Measurements from ENCODE around the gene DGKQ. TPM values are rescaled to one million over a fixed set of nuclear protein-coding genes. Genes with fewer than 3 reads are reported as not detected.

DGKQ gene
- total RNA-seq, 1 donor from 2014 or later: 15.4 TPM

DNA sequence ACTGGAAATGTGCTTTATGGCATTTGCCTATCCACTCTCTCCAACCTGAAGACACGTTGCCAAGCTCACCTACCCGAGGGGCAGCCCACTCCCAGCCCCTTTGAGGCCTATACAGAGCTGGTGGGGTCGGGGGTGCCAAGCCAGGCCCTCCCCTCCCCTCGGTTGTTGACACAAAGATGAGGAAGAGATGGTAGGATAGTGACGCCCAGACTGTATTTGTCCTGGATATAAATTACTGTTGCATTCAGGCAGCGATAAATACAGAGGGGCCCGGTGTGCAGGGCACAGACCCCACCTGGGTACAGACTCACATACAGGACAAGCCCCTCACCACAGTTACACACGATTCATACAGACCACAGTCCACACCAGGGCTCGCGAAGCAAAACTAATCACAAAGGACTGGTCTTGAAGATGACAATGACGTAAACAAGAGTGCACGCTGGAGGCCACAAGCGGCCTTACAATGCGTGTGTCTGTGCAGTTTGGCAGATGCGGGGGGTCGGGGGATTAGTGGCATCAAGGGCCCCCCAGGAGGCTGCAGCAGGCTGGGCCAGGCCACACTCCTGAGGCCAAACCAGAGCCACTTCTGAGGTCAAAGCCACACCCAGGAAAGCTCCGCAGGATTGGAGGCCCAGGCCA is 14.6 kb downstream of the DGKQ start:
- Mint-ChIP-seq H3K27me3 (ENCODE audit: low read depth) (no peaks in the 10 kb centered on the region), H3K4me1 (ENCODE audit: low read depth) (no peaks in the 10 kb centered on the region), H3K27ac (ENCODE audit: unreplicated experiment) (peak overlapping the region; percentile 36), H3K9me3 (ENCODE audit: low read depth) (no peaks in the 10 kb centered on the region), H3K36me3 (ENCODE audit: low read depth) (peaks cover 11% of the 10 kb centered on the region), H3K4me3 (ENCODE audit: unreplicated experiment) (no peak overlapping the region)
- peak; percentile 68 for DNase-seq (ENCODE audit: low spot score)
- TF ChIP-seq, protein P1, sequence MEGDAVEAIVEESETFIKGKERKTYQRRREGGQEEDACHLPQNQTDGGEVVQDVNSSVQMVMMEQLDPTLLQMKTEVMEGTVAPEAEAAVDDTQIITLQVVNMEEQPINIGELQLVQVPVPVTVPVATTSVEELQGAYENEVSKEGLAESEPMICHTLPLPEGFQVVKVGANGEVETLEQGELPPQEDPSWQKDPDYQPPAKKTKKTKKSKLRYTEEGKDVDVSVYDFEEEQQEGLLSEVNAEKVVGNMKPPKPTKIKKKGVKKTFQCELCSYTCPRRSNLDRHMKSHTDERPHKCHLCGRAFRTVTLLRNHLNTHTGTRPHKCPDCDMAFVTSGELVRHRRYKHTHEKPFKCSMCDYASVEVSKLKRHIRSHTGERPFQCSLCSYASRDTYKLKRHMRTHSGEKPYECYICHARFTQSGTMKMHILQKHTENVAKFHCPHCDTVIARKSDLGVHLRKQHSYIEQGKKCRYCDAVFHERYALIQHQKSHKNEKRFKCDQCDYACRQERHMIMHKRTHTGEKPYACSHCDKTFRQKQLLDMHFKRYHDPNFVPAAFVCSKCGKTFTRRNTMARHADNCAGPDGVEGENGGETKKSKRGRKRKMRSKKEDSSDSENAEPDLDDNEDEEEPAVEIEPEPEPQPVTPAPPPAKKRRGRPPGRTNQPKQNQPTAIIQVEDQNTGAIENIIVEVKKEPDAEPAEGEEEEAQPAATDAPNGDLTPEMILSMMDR (IDR thresholded peaks at IDR 0.05): no peak

DNA sequence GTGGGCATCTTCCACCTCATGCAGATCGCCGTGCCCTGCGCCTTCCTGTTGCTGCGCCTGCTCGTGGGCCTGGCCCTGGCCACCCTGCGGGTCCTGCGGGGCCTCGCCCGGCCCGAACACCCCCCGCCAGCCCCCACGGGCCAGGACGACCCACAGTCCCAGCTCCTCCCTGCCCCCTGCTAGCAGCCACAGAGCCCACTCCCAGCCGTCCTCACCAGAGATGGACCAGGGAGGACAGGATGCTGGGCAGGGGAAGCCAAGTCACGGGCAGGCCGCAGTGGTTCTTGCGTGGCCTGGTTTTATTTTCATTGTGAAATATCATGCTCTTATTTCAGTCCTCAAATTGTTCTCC is 15.1 kb downstream of the DGKQ start:
- no peak overlapping the region for H3K4me3 Mint-ChIP-seq (ENCODE audit: unreplicated experiment)
- no peaks in the 10 kb centered on the region for H3K4me1 Mint-ChIP-seq (ENCODE audit: low read depth)
- TF ChIP-seq, protein P1 (IDR thresholded peaks at IDR 0.05): no peak
- H3K27me3 Mint-ChIP-seq (ENCODE audit: low read depth): no peaks in the 10 kb centered on the region
- no peaks in the 10 kb centered on the region for H3K9me3 Mint-ChIP-seq (ENCODE audit: low read depth)
- no peak for DNase-seq (ENCODE audit: low spot score)
- H3K27ac Mint-ChIP-seq (ENCODE audit: unreplicated experiment): peak overlapping the region; percentile 36
- H3K36me3 Mint-ChIP-seq (ENCODE audit: low read depth): peaks cover 11% of the 10 kb centered on the region

DNA sequence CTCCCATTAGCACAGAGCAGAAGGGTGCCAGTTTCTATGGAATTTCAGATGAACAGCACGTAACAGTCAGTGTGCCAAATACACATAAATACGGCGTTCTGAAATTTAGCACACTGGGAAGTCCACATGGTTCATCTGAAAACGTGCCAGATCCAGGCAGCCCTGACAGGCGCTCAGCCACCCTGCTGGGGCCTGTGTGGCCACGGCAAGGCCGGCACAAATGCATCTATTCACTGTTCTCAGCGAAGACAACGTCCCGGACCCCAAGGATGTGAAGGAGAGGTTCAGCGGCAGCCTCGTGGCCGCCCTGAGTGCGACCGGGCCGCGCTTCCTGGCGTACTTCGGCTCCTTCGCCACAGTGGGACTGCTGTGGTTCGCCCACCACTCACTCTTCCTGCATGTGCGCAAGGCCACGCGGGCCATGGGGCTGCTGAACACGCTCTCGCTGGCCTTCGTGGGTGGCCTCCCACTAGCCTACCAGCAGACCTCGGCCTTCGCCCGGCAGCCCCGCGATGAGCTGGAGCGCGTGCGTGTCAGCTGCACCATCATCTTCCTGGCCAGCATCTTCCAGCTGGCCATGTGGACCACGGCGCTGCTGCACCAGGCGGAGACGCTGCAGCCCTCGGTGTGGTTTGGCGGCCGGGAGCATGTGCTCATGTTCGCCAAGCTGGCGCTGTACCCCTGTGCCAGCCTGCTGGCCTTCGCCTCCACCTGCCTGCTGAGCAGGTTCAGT is 15.6 kb downstream of the DGKQ start:
- DNase-seq (ENCODE audit: low spot score): peak; percentile 87
- Mint-ChIP-seq H3K4me3 (ENCODE audit: unreplicated experiment) (no peak overlapping the region), H3K27ac (ENCODE audit: unreplicated experiment) (no peak overlapping the region), H3K4me1 (ENCODE audit: low read depth) (no peaks in the 10 kb centered on the region), H3K36me3 (ENCODE audit: low read depth) (peaks cover 11% of the 10 kb centered on the region), H3K27me3 (ENCODE audit: low read depth) (no peaks in the 10 kb centered on the region), H3K9me3 (ENCODE audit: low read depth) (no peaks in the 10 kb centered on the region)
- TF ChIP-seq, protein P1 (IDR thresholded peaks at IDR 0.05): no peak

DNA sequence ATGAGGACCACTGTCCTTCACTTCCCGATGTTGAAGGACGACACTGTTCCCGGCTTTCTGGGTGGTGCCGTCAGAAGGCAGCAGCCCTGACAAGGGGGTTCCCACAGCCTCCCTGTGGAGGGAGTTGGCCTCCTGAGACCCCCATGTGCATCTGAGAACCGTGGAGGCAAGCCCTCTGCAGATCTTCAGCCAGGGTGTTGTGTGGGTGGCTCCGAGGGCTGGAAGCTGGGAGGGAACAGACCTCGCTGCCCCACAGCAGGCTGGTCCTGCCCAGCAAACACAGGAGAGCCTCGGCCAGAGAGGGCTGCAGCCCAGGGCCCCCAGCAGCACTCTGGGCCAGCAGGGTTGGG is 16.2 kb downstream of the DGKQ start:
- Mint-ChIP-seq H3K4me3 (ENCODE audit: unreplicated experiment) (no peak overlapping the region), H3K9me3 (ENCODE audit: low read depth) (no peaks in the 10 kb centered on the region)

DNA sequence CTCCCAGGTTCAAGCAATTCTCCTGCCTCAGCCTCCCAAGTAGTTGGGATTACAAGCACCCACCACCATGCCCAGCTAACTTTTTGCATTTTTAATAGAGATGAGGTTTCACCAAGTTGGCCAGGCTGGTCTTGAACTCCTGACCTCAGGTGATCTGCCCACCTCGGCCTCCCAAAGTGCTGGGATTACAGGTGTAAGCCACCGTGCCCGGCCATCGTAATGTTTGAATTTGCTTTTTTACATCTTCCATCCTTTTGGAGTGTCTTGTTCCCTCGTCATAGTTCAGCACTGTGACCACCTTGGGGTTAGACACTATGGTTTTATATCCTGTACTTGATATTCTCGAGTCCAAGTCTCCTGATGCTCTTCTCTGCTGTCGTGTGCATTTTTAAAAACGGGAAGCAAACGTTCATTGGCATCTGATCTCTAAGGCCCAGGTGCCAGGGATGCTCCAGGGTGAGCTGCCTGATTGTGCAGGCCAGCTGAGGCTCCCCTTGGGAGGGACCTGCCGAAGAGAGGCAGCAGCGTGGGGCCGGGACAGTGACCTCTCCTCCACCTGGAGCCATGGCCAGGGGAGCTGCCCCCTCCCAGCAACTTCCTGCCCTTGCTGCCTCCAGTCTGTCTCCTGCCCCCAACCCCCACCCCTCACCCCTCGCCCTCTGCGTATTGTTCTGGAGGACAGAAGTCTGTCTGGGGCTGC is 16.7 kb downstream of the DGKQ start:
- Mint-ChIP-seq H3K4me3 (ENCODE audit: unreplicated experiment) (no peak overlapping the region), H3K9me3 (ENCODE audit: low read depth) (no peaks in the 10 kb centered on the region), H3K36me3 (ENCODE audit: low read depth) (peaks cover 11% of the 10 kb centered on the region), H3K27me3 (ENCODE audit: low read depth) (no peaks in the 10 kb centered on the region), H3K4me1 (ENCODE audit: low read depth) (no peaks in the 10 kb centered on the region), H3K27ac (ENCODE audit: unreplicated experiment) (peak overlapping the region; percentile 5)
- TF ChIP-seq, protein P1 (IDR thresholded peaks at IDR 0.05): no peak
- DNase-seq (ENCODE audit: low spot score): peak; percentile 71

More for the DNA sequence above, 16.2 kb downstream of the DGKQ start:
- Mint-ChIP-seq H3K27ac (ENCODE audit: unreplicated experiment) (no peak overlapping the region), H3K4me1 (ENCODE audit: low read depth) (no peaks in the 10 kb centered on the region), H3K36me3 (ENCODE audit: low read depth) (peaks cover 11% of the 10 kb centered on the region), H3K27me3 (ENCODE audit: low read depth) (no peaks in the 10 kb centered on the region)
- peak; percentile 57 for DNase-seq (ENCODE audit: low spot score)
- TF ChIP-seq, protein P1 (IDR thresholded peaks at IDR 0.05): no peak

Measured in chondrocyte (in vitro differentiated cells).